COLO668 (cell line): ENCODE measurements around the gene CSTF3.
"Not testable (repeated sequence)": the region's sequence is repeated elsewhere in the genome, so short reads cannot be mapped to it uniquely, and the experiment has no call there.

Experiments
- DNase-seq: peaks from one replicate; lab custom pipeline; 2025; ENCODE audit not compliant: unreplicated experiment; lab: John Stamatoyannopoulos, UW

The CSTF3 gene

DNA sequence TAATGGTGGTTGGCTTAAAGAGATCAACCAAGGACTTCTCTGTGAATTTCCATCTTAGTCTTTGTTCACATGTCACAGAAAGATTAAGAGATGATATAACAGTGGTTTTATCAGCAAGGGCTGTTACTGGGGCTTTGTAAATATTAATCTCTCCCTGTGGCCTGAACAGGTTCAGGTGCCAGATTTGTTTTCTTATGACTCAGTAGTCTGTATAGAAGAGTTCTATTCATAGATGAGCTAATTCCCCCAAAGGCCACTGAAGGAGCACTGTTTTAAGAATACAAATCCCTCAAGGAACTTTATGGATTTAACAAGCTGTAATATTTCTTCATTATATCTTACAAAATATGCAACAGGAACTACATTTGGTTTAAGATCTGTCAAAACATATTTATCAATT is 71.5 kb downstream of the CSTF3 start:
- no peak for DNase-seq

DNA sequence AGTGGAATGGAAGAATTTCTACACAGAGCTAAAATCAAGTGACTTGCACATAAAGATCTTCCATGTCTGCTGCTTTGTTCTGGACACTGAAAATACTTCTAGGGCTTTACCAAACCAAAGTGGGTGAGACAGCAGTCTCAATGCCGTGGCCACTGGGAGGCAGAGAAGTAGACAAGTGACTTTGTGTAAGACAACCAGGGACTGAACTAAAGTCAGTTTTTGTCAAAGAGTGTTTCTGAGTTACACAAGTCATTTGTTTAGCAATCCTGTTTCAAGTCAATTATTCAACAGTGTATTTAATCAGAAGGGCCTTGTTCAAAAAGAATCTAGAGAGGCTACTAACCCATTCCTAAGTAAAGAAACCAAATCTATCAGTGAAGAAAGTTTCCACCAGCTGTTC is 75.3 kb downstream of the CSTF3 start:
- DNase-seq, result no peak

DNA sequence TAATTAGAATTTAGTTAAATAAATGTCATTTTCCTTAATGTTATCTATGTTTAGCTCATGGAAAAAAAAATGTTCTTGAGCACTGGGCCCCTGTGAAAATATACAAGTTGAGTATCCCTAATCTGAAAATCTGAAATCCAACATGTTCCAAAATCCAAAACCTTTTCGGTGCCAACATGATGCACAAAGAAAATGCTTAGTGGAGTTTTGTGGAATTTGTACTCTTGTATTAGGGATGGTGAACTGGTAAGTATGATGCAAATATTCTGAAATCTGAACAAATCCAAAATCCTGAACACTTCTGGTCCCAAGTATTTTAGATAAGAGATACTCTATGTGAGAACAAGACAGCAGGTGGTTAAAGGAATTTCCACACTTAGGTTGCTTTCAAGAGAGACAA is 77.4 kb downstream of the CSTF3 start:
- DNase-seq, result no peak

DNA sequence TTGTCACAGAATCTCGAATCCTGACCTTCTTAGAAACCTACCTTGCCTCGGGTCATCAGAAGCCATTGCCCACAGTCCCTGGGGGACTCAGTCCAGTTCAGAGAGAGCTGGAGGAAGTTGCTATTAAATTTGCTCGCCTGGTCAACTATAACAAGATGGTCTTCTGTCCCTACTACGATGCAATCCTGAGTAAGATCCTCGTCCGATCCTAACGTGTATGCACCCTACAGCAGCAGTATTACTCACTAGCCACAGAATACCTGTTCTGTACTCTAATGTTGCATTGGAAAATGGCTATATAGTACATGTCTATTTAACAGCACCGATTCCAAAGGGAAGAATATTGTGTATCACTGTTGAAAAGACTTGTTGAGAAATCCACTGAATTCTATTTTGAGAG is 88.8 kb downstream of the CSTF3 start:
- DNase-seq, result no peak

- DNase-seq, result no peak
These were observed 92.5 kb downstream of the CSTF3 start for GRCh38 chr11:33068611-33069340.

GRCh38 chr11:33067294-33067693 is 94.0 kb downstream of the CSTF3 start:
- no peak for DNase-seq

- DNase-seq, result peak; percentile 62
These were observed 95.7 kb downstream of the CSTF3 start for GRCh38 chr11:33065445-33066178.

DNA sequence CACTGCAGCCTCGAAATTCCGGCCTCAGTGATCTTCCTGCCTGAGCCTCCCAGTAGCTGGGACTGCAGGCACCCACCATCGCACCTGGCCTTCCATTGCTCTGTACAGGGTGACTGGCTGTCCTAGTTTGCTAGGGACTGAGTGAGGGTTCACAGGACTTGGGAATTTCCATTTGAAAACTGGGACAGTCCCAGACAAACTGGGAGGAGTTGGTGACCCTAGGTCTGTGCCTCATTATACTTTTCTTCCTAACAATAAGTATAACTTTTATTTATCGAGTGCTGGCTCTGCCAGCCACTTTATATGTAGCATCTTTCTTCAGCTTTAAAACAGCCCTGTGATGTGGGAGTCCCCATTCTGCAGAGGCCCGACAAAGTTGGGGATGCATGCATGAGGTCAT is 96.4 kb downstream of the CSTF3 start:
- no peak for DNase-seq

DNA sequence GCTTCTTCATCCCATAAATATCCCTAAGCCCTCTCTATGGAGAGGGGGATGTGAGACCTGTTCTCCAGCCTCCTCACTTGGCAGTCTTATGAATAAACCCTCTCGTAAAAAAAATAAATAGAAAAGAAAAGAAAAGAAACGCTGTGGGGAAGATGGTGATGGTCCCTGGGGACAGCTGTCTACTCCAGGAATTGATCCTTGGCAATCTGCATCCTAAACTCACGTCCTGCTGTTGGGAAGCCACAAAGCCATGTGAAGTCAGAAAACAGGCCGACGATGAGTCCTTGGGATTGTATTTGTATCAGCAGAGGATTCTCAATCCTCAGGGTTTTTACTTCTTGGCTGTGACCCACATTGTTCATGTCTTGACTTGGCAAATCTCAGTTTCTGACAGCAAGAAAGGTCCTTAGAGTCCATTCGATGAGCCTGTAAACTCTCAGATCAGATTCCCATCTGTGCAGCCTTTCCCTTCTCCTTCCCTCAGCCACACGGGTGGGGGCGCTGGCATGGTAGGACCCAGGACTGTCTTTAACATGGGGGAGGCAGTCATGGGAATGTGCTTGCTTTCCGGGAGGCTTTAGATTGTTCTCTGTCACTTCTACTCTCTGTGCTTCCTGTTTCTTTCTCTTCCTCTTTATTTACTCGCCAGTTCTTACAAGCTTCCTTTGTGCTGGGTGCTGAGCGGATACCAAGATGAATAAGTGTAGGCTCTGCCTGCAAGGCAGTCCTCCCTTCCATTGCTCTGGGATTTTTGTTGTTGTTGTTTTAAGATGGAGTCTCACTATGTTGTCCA is 97.1 kb downstream of the CSTF3 start:
- no peak for DNase-seq

DNA sequence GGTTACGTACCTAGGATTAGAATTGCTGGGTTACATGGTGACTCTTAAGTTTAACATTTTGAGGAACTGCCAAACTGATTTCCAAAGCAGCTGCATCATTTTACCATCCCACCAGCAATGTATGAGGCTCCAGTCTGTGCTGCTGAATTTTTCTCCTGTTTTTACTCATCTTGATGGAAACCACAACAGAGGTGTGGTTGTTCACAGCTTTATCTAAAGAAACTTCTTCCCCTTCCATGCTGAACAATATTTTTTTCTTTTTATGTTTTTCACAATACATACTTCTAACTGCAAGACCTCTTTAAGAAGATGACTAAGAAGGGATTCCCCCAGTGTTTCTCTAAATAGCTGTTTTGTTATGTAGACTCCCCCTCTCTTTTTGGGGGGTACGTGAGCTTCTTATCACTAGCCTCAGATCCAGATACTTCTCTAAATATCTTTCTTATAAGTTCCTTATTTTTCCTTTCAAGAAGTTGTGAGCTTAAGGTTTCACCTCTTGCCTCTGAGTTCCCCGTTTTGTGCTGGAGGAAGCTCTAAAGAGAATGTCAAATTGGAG is 97.9 kb downstream of the CSTF3 start:
- no peak for DNase-seq

DNA sequence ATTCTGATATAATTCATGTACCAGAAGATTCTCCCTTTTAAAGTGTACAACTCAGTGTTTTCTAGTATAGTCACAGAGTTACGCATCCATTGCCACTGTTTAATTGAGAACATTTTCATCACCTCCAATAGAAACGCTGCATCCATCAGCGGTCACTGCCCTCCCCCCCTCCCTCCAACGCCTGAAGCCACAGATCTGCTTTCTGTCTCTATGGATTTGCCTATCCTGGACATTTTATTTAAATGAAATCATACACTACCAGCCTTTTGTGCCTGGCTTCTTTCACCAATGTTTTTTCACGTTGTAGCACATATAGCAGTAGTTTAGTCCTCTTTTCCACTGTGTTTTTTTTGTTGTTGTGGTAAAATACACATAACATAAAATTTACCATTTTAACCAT is 99.1 kb downstream of the CSTF3 start:
- no peak for DNase-seq

- DNase-seq, result peak; percentile 68
These were observed 101.0 kb downstream of the CSTF3 start for GRCh38 chr11:33060271-33060670.

DNA sequence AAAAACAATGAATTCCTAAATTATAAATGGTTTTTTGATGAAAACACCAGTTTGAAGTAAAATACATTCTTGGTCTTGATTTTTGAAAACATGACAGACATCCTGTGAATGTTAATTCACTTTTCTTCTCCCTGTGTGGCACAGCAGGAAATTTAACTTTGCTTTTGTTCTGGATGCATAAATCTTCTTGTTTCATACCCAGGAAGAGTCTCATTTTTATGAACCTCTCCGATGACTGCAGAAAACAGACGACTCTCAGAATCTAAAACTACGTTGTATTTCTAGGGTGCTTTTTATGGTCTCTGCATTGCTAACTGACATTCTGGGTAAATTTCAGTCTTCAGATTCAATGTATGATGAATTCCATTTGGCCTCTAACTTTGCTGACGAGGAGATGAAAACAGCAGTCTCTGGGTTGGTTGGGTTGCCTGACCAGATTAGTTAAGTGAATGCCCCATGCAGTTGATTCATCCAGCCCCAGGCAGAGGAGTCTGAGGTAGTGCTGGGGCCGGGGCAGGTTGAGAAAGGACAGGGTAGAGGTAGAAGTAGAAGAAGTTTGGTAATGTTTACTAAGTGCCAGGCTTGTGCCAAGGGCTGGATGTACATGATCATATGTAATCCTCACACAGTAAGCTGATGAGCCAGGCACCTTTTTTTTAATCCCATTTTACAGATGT is 101.8 kb downstream of the CSTF3 start:
- no peak for DNase-seq

DNA sequence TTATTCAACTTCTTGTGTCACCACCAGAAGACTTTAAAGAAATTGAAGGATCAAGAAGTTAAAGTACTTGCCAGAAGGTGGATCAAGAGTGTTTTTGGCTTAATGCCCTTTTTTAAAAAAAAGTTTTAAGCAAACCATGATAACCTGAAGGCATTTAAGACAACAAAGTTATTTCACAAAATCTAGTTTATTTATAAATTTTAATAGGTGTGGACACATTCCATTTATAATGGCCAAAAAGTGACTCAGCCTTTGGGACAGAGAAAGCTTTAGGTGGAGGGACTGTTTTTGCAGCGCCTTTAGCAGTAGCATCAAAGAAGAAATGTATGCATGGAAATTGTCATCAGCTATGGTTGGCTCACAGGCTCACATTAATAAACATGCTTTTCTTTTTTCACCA is 104.0 kb downstream of the CSTF3 start:
- no peak for DNase-seq

DNA sequence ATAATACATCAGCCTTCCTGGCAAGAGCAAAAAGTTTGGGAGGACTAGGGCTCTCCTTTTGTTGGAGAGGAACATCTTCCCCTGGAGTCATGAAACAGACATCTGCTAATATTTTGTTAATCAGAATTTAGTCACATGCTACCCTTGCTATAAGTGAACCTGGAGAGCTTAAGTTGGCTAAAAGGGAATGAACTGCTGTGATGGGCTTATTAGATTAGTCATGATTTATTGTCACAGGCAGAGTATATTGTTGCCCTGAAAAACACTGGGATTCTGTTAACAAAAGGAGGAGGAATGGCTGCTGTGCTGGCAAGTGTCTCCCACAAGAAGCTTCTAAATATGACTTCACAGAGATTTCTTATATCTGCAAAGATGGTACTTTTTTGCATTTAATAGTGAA is 105.9 kb downstream of the CSTF3 start:
- no peak for DNase-seq

DNA sequence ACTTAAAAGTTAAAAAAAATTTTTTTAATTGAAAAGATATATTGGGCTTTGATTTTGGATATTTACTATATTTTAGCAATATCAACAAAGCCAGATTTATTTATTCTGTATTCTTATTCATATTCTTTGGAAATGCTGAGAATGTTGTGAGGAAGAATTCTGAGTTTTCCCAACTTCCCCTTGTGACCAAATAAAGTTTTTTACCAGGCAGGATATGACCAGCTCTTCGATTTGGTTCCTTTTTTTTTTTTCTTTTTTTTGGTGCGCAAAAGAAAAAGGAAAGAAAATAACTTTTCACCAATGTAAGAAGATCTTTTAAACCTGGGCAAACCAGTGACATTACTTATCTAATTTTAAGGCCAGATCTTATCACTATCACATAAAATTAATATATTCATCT is 109.0 kb downstream of the CSTF3 start:
- no peak for DNase-seq

GRCh38 chr11:33049565-33050408 is 111.5 kb downstream of the CSTF3 start:
- peak; percentile 59 for DNase-seq

DNA sequence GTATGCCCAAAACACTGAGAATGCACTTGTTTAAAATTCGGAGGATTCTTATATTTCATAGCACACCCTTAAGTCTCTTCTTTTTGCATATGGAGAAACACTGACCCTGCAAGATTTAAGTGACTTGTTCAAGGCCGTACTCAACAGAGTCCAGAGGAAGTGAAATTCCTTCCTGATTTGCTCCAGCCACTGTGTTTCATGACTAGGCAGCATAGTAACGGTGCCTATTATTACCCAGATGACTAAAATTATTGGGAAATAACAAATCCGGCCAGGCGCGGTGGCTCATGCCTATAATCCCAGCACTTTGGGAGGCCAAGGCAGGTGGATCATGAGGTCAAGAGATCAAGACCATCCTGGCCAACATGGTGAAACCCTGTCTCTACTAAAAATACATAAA is 112.6 kb downstream of the CSTF3 start:
- not testable (repeated sequence) for DNase-seq

DNA sequence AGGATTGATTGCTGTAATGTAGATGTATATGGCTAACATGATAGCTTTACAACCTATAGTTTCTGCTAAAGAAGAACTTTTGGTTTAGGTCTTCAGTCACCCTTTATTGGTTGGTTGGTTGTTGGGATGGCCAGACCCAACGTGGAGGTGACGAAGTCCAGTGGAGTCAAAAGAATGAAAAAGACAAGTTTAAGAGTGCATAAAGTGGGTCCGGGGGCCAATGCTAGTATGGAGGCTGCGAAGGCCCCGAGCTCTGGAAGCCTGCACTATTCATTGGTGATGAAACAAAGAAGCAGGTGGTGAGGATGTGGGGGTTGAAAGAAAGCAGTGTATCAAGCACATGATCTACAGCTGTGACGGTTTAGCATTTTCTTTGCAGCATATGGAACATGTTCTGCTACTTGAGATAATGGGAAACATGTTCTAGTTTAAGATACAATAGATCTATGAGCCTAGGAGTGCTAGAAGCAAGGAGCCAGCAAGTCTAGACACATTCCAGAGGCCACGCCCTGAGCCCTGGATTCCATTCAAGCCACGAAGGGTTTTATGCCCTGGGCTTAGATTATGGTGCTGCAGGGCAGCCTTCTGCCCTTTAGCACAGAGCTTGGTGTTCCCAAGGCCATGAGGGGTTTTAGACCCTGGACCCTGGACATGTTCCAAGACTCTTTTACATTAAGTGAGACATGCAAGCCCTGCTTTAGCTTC is 115.6 kb downstream of the CSTF3 start:
- no peak for DNase-seq
